Fibroblast of skin of abdomen (primary cell): ENCODE measurements around the gene MAGED2.
A peak's percentile ranks its signal among the peaks of the same experiment; 100 is the strongest.
"Not testable (repeated sequence)": the region's sequence is repeated elsewhere in the genome, so short reads cannot be mapped to it uniquely, and the experiment has no call there.

Source experiments
- DNase-seq: peaks from one replicate; pipeline ENCODE4 v3.0.0-alpha.2; 2013

MAGED2 gene

DNA sequence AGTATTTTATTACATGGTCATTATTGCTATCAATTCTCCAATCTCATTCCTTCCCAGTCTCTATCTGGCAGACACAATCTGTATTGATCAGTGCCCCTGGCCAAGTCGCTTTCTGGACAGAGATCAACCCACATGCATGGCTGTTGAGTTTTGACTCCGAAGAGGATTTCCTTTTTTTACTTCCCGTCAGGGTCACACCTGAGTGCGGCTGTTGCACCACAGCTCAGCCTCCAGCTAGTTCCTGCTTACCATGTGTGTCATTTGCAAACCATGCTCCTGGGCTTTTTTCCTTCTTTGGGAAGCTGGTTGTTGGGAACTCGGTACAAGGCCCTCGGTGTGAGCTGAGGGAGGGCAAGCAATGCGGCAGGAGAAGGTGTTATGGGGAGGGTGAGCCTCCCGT, 11.7 kb downstream of the MAGED2 start:
- DNase-seq = no peak

DNA sequence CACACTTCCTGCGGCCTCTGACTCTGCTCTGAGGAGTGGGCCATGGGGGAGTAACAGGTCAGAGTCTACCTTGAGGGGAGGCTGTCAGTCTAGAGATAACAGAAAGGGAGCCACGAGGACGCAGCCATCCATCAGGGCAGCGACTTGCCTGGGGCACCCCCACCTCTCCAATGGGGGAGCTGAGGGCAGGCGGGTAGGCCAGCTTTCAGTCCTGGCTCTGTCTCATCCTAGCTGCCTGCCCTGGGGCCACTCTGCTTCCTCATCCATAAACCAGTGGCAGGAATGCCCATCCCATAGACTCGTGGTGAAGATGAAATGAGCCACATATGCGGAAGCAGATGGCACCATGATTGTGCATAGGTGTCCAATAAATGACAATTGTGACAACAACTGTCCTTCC, 13.2 kb downstream of the MAGED2 start:
- no peak for DNase-seq

DNA sequence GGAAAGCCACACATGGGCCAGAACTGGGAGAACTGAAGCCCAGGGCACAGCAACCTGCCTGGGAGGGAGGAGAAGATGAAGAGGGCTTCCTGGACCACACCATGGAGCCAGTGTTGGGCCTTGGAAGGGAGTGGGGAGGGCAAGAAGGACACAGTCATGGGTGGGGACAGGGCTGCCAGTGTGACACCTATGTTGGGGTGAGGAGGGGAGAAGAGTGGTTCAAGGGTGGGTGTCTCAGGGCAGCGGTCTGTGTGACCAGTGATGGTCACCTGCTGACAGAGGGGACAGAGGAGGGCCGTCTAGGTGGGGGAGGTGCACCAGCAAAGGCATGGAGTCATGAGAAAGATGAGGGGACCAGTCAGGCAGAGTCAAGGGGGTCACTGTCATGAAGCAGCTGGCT, 13.8 kb downstream of the MAGED2 start:
- no peak for DNase-seq

DNA sequence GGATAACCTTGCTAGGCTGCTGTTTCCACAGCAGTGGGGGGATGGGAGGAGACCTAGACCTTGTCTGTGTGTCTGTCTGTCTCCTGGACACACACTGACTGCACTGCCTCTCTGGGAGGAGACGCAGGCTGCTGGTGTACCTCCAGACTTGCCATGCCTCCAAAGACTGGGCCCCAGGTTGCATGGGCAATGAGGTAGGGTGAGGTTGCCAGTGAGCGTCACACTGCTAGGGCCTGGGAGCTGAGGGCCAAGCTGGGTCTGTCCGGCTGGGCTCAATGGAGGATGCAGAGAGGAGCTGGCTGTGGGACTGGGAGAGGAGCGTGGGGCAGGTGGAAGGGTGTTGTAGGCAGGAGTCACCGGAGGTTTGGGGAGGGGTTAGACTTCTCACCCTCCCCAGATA, 16.6 kb downstream of the MAGED2 start:
- no peak for DNase-seq

DNA sequence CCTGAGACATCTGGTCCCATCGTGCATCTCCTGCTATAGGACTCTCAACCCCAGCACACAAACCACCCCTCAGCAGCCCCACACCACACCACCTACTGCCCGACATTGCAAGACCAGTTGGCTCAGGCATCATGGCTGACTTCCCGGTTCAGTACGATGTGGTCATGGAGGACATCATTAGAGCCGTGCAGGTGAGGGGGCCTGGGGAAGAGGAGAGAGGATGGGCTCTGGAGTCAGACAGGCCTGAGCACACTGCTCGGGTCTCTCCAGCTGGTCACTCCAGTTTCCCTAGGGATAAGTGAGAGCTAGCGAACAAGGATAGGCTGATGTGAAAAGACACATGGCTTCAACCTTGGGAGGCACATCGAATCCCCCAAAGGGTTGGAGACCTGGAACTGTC, 17.2 kb downstream of the MAGED2 start:
- DNase-seq = no peak

DNA sequence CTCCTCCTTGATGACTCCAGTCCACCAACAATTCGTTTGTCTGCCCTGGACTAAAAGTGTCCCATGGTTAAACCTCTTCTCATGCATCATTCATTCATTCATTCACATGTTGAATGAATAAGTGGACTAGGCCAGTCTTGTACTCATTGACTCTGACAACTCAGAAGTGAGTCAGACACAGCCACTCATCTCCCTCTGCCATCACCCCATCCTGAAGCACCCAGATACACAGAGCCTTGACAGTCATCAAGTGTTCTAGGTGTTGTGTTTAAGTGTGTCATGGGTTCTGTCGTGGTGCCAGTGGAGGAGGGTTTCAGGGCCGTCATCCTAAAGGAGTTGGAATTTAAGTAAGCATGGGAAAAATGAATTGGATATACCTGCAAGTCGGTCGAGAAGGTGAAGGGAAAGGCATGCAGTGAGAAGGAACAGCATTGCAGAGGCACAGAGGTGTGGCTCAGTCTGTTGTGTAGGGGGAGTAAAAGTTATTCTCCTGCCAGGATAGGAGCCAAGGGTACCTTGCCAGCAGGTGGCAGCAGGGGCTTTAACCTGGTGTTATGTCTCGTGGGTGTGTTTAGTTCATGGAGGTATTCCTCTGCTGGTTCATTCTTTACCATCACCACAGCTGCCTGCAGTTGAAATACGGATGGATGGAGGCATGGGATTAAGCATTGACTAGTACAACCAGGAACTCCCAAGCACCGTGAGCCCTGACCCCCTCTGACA, 18.3 kb downstream of the MAGED2 start:
- DNase-seq = no peak

DNA sequence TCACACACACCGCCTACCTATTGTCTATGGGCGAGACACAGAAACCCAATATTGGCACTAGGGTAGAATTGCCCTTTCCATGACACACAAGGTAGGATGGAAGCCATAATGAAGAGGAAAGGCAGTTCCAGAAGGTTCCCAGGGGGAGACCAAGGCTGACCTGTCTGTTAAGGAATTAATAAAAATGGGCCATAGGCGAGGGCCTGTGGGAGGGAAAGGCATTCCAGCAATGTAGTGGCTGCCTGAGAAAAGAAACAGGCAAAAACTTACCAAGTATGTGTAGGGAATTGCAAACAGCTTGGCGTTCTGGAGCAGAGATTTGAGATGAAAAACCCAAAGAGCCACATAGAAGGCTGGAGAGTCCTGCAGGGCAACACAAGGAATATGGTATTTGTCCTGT, 19.1 kb downstream of the MAGED2 start:
- DNase-seq = peak; percentile 7

DNA sequence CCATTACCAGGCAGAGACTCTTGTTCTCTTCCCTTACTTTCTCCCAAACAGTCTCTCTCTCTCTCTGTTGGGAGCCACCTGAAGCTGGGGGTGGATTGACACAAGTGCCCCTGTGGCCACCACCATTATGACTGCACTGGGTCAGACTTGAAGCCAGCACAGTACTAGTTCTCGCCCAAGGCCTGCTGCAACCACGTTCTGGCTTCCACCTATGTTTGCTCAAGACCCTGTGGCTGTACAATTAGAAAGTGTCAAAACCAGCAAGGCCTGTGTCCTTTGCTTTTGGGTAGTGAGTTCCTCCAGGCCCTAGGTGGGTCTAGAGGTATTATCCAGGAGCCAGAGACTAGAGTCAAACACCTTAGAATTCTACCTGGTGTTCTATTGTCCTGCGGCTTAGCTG, 31.0 kb downstream of the MAGED2 start:
- no peak for DNase-seq

DNA sequence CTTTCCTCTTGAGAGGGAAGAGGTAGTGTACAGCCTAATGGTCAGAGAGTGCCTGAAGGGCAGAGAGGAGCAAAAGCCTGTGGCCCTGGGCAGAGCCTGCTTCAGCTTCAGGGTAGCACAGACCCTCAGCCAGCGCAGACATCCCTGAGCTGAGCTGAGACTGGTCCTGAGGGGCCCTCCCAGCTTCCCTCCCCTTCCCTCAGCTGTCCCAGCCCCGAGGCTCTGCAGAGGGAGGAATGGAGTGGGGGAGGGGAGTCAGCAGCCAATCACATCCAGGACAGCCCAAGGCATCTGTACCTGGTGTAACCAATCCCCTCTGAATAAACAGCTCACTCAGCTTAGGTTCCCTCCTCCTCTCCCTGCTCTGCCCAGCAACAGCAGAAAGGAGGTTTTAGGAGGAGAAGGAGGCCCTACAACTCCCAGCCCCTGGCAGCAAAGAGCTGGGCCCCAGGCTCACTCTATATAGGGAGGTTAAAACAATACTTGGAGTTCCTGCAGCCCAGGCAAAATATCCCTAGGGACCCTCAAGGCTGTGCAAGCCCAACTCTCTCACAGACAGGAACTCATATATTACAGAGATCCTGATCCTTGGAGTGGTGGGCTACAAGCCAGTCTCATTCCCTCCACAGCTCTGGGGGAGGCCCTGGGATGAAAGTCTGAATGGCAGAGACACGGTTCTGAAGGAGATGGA, 33.8 kb downstream of the MAGED2 start:
- not testable (repeated sequence) for DNase-seq

DNA sequence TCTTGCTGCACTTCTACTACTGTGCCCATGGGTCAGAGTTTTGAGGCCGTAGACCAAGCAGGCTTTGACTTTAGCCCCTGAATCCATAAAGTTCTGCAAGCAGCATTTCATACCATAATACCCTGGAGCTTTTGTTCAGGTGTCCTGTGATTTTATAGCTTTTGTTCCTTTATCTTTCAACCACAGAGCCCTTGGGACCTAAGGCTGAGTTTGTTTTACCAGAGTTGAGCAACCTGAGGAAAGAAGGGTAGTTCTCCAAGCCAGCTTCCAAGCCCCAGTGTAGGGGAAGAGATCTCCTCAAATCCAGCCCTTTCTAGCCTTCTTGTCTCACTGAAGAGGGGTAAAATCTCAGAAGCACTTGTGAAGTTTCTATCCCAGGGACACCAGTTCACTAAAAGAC, 35.1 kb downstream of the MAGED2 start:
- DNase-seq = no peak

DNA sequence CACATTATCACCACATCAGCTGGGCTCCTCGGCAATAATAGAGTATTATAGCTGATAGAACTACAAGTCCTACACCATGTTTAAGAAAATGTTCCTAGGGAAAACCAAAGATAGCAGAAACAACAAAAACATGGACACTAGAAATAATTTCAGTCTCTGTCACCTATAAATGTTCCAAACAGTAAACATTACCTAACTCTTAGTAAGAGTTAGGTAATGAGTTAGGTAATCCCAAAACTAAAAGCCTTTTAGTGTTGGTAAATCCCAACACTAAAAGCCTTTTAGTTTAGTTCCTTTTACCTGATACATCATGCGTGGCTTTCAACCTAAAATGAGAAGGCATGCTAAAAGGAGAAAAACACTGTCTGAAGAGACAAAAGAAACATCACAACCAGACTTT, 35.5 kb downstream of the MAGED2 start:
- no peak for DNase-seq

DNA sequence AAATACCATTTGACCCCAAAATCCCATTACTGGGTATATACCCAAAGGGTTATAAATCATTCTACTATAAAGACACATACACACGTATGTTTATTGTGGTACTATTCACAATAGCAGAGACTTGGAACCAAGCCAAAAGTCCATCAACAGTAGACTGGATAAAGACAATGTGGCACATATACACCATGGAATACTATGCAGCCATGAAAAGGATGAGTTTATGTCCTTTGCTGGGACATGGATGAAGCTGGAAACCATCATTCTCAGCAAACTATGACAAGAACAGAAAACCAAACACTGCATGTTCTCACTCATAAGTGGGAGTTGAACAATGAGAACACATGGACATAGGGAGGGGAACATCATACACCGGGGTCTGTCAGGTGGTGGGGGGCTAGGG, 40.2 kb downstream of the MAGED2 start:
- not testable (repeated sequence) for DNase-seq

DNA sequence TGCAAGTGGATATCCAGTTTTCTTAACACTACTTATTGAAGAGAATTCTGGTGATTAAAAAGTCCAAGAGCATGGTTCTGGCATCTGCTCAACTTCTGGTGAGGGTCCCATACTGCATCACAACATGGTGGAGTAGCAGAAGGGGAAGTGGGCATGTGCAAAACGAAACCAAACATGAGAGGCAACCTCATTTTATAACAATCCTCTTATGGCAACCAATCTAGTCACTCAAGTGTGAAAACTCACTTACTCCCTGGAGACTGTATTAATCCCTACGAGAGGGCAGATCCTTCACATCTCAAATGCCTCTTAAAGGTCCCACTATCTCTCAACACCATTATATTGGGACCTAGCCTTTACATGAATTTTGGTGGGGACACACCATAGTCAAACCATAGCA, 57.7 kb downstream of the MAGED2 start:
- DNase-seq = no peak
